IMR-90 (cell line): Measurements from ENCODE around the gene BUD23. TPM values are rescaled to one million over a fixed set of nuclear protein-coding genes. Genes with fewer than 3 reads are reported as not detected.
A peak's percentile ranks its signal among the peaks of the same experiment; 100 is the strongest.

Experiments
- ATAC-seq: fragments of 200-7000 bp; cut with Tn5 transposase; 2 replicates; pipeline ENCODE4 v1.9.1; 2020; ENCODE audit warnings: low read depth, mild to moderate bottlenecking, moderate library complexity
- BruUV-seq: library from RNA; stranded (reverse); fragments of 400-500 nt; replicated peaks from 2 replicates; lab custom pipeline; 2021; lab: Mats Ljungman, UMichigan
- CTCF ChIA-PET: fragments of 300-600 bp; formaldehyde crosslinking; extraction: SDS; loops from one replicate; lab custom pipeline; 2021; ENCODE audit warnings: antibody characterized with exemption; lab: Yijun Ruan, JAX
- POLR2A ChIA-PET: fragments of 300-600 bp; sonication (Branson Sonifier 250); formaldehyde crosslinking; loops from one replicate; lab custom pipeline; 2022; ENCODE audit warnings: antibody characterized with exemption; ENCODE audit not compliant: unreplicated experiment; lab: Charles Lee
- DNase-seq: peaks from one replicate; pipeline ENCODE4 v3.0.0; 2013
- H2AFZ ChIP-seq: replicated peaks from 2 replicates; pipeline ENCODE3; 2013; ENCODE audit warnings: low read length, mild to moderate bottlenecking; ENCODE audit not compliant: poor library complexity
- H2AK5ac ChIP-seq: 2 replicates; pipeline ENCODE4 v1.6.1; 2013; ENCODE audit warnings: low read depth, low read length, inconsistent platforms
- H2AK9ac ChIP-seq: replicated peaks from 2 replicates; pipeline ENCODE3; 2013; ENCODE audit warnings: mild to moderate bottlenecking, low read depth, low read length, moderate library complexity; ENCODE audit not compliant: poor library complexity
- H2BK120ac ChIP-seq: 2 replicates; pipeline ENCODE4 v1.6.1; 2013; ENCODE audit warnings: low read depth, low read length, inconsistent platforms
- H2BK15ac ChIP-seq: 3 replicates; pipeline ENCODE4 v1.6.1; 2013; ENCODE audit warnings: low read depth, low read length, inconsistent platforms
- H2BK20ac ChIP-seq: 2 replicates; pipeline ENCODE4 v1.6.1; 2013; ENCODE audit warnings: low read depth, mild to moderate bottlenecking, inconsistent platforms, low read length, moderate library complexity
- H2BK5ac ChIP-seq: 2 replicates; pipeline ENCODE4 v1.6.1; 2013; ENCODE audit warnings: mild to moderate bottlenecking, low read depth, low read length, inconsistent platforms; ENCODE audit not compliant: poor library complexity, severe bottlenecking
- H3K14ac ChIP-seq: replicated peaks from 2 replicates; pipeline ENCODE4 v1.6.1; 2013; ENCODE audit warnings: low read depth, low read length, inconsistent platforms
- H3K18ac ChIP-seq: 2 replicates; pipeline ENCODE4 v1.6.1; 2013; ENCODE audit warnings: low read depth, low read length, control low read depth
- H3K23ac ChIP-seq: 2 replicates; pipeline ENCODE4 v1.6.1; 2013; ENCODE audit warnings: low read depth, low read length, inconsistent platforms
- H3K27ac ChIP-seq: 2 replicates; pipeline ENCODE4 v1.5.1; 2013; ENCODE audit warnings: mild to moderate bottlenecking, control low read depth, low read length; ENCODE audit not compliant: insufficient read depth
- H3K27me3 ChIP-seq: 2 replicates; pipeline ENCODE4 v1.6.1; 2013; ENCODE audit warnings: low read length; ENCODE audit not compliant: control insufficient read depth, insufficient read depth
- H3K36me3 ChIP-seq: 2 replicates; pipeline ENCODE4 v1.6.1; 2013; ENCODE audit warnings: low read length, mixed read lengths; ENCODE audit not compliant: control insufficient read depth, insufficient read depth
- H3K4ac ChIP-seq: 2 replicates; pipeline ENCODE4 v1.6.1; 2013; ENCODE audit warnings: low read depth, low read length, inconsistent platforms
- H3K4me1 ChIP-seq: 2 replicates; pipeline ENCODE4 v1.6.1; 2013; ENCODE audit warnings: low read length, mixed read lengths; ENCODE audit not compliant: control insufficient read depth, insufficient read depth
- H3K4me2 ChIP-seq: 2 replicates; pipeline ENCODE4 v1.6.1; 2013; ENCODE audit warnings: low read depth, mild to moderate bottlenecking, control low read depth, low read length, moderate library complexity
- H3K4me3 ChIP-seq: 2 replicates; pipeline ENCODE4 v1.5.1; 2013; ENCODE audit warnings: low read depth, mild to moderate bottlenecking, control low read depth, low read length, moderate library complexity; ENCODE audit not compliant: insufficient read depth
- H3K56ac ChIP-seq: 2 replicates; pipeline ENCODE4 v1.6.1; 2013; ENCODE audit warnings: low read length, inconsistent platforms; ENCODE audit not compliant: insufficient read depth; ENCODE audit errors: extremely low read depth
- H3K79me1 ChIP-seq, 2 experiments: 2 replicates each; pipeline ENCODE4 v1.6.1; 2013; ENCODE audit warnings: low read length in 2 of 2, inconsistent platforms in 1 of 2, low read depth in 1 of 2
- H3K9ac ChIP-seq: 2 replicates; pipeline ENCODE4 v1.6.1; 2013; ENCODE audit warnings: low read depth, low read length, control low read depth
- H3K9me1 ChIP-seq: 2 replicates; pipeline ENCODE4 v1.6.1; 2013; ENCODE audit warnings: low read length, inconsistent platforms; ENCODE audit not compliant: insufficient read depth
- H3K9me3 ChIP-seq: 2 replicates; pipeline ENCODE4 v1.6.1; 2013; ENCODE audit warnings: low read length; ENCODE audit not compliant: control insufficient read depth, insufficient read depth
- H4K20me1 ChIP-seq: 2 replicates; pipeline ENCODE4 v1.6.1; 2013; ENCODE audit warnings: low read length, inconsistent platforms; ENCODE audit not compliant: insufficient read depth
- H4K5ac ChIP-seq: 2 replicates; pipeline ENCODE4 v1.6.1; 2013; ENCODE audit warnings: mild to moderate bottlenecking, low read depth, low read length, control low read depth
- H4K8ac ChIP-seq, 2 experiments: 2 replicates each; pipeline ENCODE4 v1.6.1; 2013; ENCODE audit warnings: low read depth in 2 of 2, low read length in 2 of 2, control low read depth in 1 of 2, inconsistent platforms in 1 of 2
- H4K91ac ChIP-seq: 2 replicates; pipeline ENCODE4 v1.6.1; 2013; ENCODE audit warnings: low read depth, low read length, inconsistent platforms; ENCODE audit not compliant: insufficient read depth
- CHD1 ChIP-seq: IDR thresholded peaks from 2 replicates; pipeline ENCODE4 v1.6.1; 2012; ENCODE audit warnings: low read depth, low read length, improper control_type of control experiment
- RAD21 ChIP-seq: IDR thresholded peaks from 2 replicates; pipeline ENCODE4 v1.6.1; 2012; ENCODE audit warnings: low read length, improper control_type of control experiment
- RCOR1 ChIP-seq: IDR thresholded peaks from 2 replicates; pipeline ENCODE4 v1.6.1; 2012; ENCODE audit warnings: mild to moderate bottlenecking, low read length, improper control_type of control experiment; ENCODE audit not compliant: insufficient replicate concordance
- WGBS, 2 experiments: methylation state at CpG; one replicate each; pipeline versions ENCODE4 v1.1.5 to v1.1.7; 2013; ENCODE audit warnings: missing lambda C conversion rate in 2 of 2; ENCODE audit not compliant: insufficient read length in 1 of 2; ENCODE audit errors: extremely low coverage in 2 of 2; 5-methylcytosine and 5-hydroxymethylcytosine counted together
- dilution Hi-C: fragments of 300-500 bp; cut with HindIII; formaldehyde crosslinking; loops from one replicate; pipeline ENCODE4 v1.14.3; 2018; ENCODE audit warnings: low sequenced_read_pairs; ENCODE audit not compliant: unreplicated experiment
- in situ Hi-C: fragments of 300-500 bp; cut with MboI; formaldehyde crosslinking; loops from 3 replicates; pipeline ENCODE4 v1.14.3; 2019; ENCODE audit warnings: low sequenced_read_pairs, inconsistent platforms, mixed read lengths
- intact Hi-C: fragments of 100-400 bp; cut with micrococcal nuclease; formaldehyde crosslinking; loops from 2 replicates; pipeline ENCODE4 v1.10.0; 2022
- polyA plus RNA-seq, 3 experiments: library from polyadenylated mRNA; depleted of rRNA; stranded (reverse); fragments of >200 nt; gene quantifications; 2 replicates each; pipeline ENCODE4 v1.2.3, GENCODE V29; 2012; ENCODE audit warnings: low replicate concordance in 1 of 3
- total RNA-seq: library from RNA; depleted of rRNA; stranded (reverse); fragments of >200 nt; gene quantifications from 2 replicates; pipeline ENCODE4 v1.2.3, GENCODE V29; 2012
- TF ChIP-seq, protein P1 (sequence below): conservative IDR thresholded peaks from 2 replicates; pipeline ENCODE4 v1.5.1; 2012; ENCODE audit warnings: mild to moderate bottlenecking, low read depth, low read length, improper control_type of control experiment

The BUD23 gene
- total and polyA plus RNA-seq, 2 of the 4 experiments (the other 2 are of a cell fraction): 35.7 to 65.2 TPM

DNA sequence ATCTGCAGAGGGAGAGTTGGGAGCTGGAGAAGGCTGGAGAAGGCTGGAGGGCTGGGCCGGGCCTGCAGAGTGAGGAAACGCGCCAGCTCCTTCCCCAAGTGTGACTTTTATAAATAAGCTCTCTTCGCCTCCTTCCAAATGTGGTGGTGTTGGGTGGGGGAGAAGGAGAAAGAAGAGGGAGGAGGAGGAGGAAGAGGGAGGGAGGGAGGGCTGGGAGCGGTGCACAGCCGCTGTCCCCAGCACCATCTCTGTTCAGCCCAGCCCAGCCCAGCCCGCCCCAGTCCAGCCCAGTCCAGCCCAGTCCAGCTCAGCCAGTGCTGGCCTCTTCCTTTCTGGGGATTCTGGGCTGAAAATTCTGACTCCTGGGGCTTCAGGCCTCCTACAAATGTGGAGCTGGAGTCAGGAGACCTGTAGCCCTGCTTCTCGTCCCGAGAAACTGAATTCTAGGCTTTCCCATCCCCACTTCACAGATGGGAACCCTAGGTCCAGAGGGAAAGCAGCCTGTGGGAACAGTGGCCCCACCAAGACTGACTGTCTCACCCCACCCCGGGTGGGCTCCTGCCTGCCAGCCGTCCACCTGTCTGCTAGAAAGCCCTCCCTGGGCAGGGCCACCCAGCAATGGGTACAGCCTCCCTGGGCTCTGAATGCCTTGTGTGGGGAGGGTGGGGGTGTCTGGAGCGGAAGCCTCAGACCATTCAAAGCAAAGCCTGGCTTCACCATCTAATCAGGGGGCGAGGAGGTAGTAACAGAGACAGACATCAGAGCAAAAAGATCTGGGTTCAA lies 33.8 kb downstream of the BUD23 start:
- no peak overlapping the region for H4K5ac ChIP-seq
- no peak overlapping the region for H2BK15ac ChIP-seq
- peaks cover 14 to 59% of the 10 kb centered on the region in 2 experiments for H3K79me1 ChIP-seq
- H3K23ac ChIP-seq: 0 out of 2 replicates have a peak overlapping the region, but pooled peaks have one; percentile 1
- ChIA-PET CTCF (interaction anchor here (0.6 to 1.3 kb wide), 4 partner anchors 16 to 196 kb away, joined by 3 read pairs; no protein-coding TSS in a partner anchor), POLR2A (no interaction called here)
- peak overlapping the region; percentile 36 for H2AK5ac ChIP-seq
- intact Hi-C loops (loop anchor here (5.0 kb wide), 2 partner anchors 35 to 50 kb away; partner anchors contain the start of genes BUD23, DNAJC30 and VPS37D), in situ Hi-C loops (no loop called here), dilution Hi-C loops (no loop called here)
- no peaks in the 10 kb centered on the region for H3K27me3 ChIP-seq
- ATAC-seq: no peak
- peak overlapping the region; percentile 5 for H3K4ac ChIP-seq
- no peak overlapping the region for H2AK9ac ChIP-seq
- BruUV-seq: no TSS peak
- H3K36me3 ChIP-seq: peaks cover 2% of the 10 kb centered on the region; the same call in 1 of the 2 replicates
- no peak for TF ChIP-seq RAD21
- TF ChIP-seq CHD1: no peak
- TF ChIP-seq, protein P1, sequence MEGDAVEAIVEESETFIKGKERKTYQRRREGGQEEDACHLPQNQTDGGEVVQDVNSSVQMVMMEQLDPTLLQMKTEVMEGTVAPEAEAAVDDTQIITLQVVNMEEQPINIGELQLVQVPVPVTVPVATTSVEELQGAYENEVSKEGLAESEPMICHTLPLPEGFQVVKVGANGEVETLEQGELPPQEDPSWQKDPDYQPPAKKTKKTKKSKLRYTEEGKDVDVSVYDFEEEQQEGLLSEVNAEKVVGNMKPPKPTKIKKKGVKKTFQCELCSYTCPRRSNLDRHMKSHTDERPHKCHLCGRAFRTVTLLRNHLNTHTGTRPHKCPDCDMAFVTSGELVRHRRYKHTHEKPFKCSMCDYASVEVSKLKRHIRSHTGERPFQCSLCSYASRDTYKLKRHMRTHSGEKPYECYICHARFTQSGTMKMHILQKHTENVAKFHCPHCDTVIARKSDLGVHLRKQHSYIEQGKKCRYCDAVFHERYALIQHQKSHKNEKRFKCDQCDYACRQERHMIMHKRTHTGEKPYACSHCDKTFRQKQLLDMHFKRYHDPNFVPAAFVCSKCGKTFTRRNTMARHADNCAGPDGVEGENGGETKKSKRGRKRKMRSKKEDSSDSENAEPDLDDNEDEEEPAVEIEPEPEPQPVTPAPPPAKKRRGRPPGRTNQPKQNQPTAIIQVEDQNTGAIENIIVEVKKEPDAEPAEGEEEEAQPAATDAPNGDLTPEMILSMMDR: no peak
- TF ChIP-seq RCOR1: no peak
- H3K9ac ChIP-seq: no peak overlapping the region
- DNase-seq: peak; percentile 26
- peaks cover 60% of the 10 kb centered on the region for H4K20me1 ChIP-seq
- H2AFZ ChIP-seq: no peak overlapping the region
- peaks cover 28% of the 10 kb centered on the region for H3K4me1 ChIP-seq
- peak overlapping the region; percentile 18; the same call in 1 of the 2 replicates for H3K14ac ChIP-seq
- H3K4me2 ChIP-seq: no peak overlapping the region
- H3K9me1 ChIP-seq: peaks cover 21% of the 10 kb centered on the region
- H2BK5ac ChIP-seq: peak overlapping the region; percentile 64
- peak overlapping the region; percentile 48; the same call in 1 of the 2 replicates for H2BK120ac ChIP-seq
- H3K56ac ChIP-seq: no peak overlapping the region
- no peak overlapping the region for H3K4me3 ChIP-seq
- 100% methylated on average over 2 of the region's 13 CpGs; no CpG with 5 or more reads in 1 of the 2 experiments for WGBS, 2 experiments
- peak overlapping the region; percentile 7; the same call in 1 of the 2 replicates for H2BK20ac ChIP-seq
- H4K91ac ChIP-seq: no peak overlapping the region
- H3K18ac ChIP-seq: no peak overlapping the region
- peak overlapping the region; percentile 17; the same call in 1 of the 2 replicates for H3K27ac ChIP-seq
- H4K8ac ChIP-seq: peak overlapping the region; percentile 0 to 20; a peak in 1 of 4 replicates
- no peaks in the 10 kb centered on the region for H3K9me3 ChIP-seq
